Uterus (tissue), 4 donors: Measurements from ENCODE around the gene GRXCR1. TPM values are rescaled to one million over a fixed set of nuclear protein-coding genes. Genes with fewer than 3 reads are reported as not detected.
A peak's percentile ranks its signal among the peaks of the same experiment; 100 is the strongest.

Source experiments
- DNase-seq, 2 donors: peaks; one replicate each; pipeline ENCODE4 v3.0.0-alpha.2; 2019 to 2020
- H3K27ac ChIP-seq, 2 donors: fragments of 200-600 bp; sonication (generic); 1 replicate in 1 of 2; 2 replicates in 1 of 2; pipeline ENCODE4 v1.5.1; 2016 to 2018
- H3K27me3 ChIP-seq, 2 donors: fragments of 200-600 bp; sonication (generic); one replicate each; pipeline ENCODE4 v1.5.1; 2018 to 2019; ENCODE audit warnings: control low read depth in 1 of 2
- H3K36me3 ChIP-seq, 2 donors: fragments of 200-600 bp; sonication (generic); one replicate each; pipeline ENCODE4 v1.5.1; 2019; ENCODE audit warnings: control low read depth in 1 of 2
- H3K4me1 ChIP-seq, 2 donors: fragments of 200-600 bp; sonication (generic); one replicate each; pipeline ENCODE4 v1.5.1; 2018 to 2019; ENCODE audit warnings: control low read depth in 1 of 2
- H3K4me3 ChIP-seq, 2 donors: fragments of 200-600 bp; sonication (generic); 1 replicate in 1 of 2; 2 replicates in 1 of 2; pipeline ENCODE4 v1.5.1; 2018 to 2019; ENCODE audit warnings: mild to moderate bottlenecking in 1 of 2
- H3K9me3 ChIP-seq, 2 donors: fragments of 200-600 bp; sonication (generic); one replicate each; pipeline ENCODE4 v1.5.1; 2019; ENCODE audit warnings: control low read depth in 1 of 2
- POLR2A ChIP-seq, 2 donors: fragments of 450-650 bp; IDR thresholded peaks; one replicate each; pipeline ENCODE4 v1.6.1; 2016; ENCODE audit warnings: antibody characterized with exemption in 2 of 2, mild to moderate bottlenecking in 1 of 2, moderate library complexity in 1 of 2
- intact Hi-C: fragments of 100-400 bp; cut with DNase I; formaldehyde crosslinking; loops from one replicate; pipeline ENCODE4 v1.15.1; 2023; ENCODE audit warnings: low total_unique reads
- total RNA-seq, 4 donors: library from RNA; depleted of rRNA in 3 of 4; stranded (reverse); fragments of >200 nt in 3 of 4; gene quantifications; one replicate each; pipeline versions ENCODE4 v1.1.0 to v1.2.4, GENCODE V29; 2014 to 2023
- TF ChIP-seq, protein P1 (sequence below), 4 experiments: fragments of 200-600 bp in 2 of 4; fragments of 450-650 bp in 2 of 4; sonication (generic) in 2 of 4; IDR thresholded peaks; one replicate each; pipeline ENCODE4 v1.5.1; 2016 to 2019; ENCODE audit warnings: antibody characterized with exemption in 4 of 4, mild to moderate bottlenecking in 2 of 4, moderate library complexity in 1 of 4
- donor health status: DM: yes; HTN: yes; CAD: no.

GRXCR1 gene
- total RNA-seq, 4 donors from 2014 or later = not detected

DNA sequence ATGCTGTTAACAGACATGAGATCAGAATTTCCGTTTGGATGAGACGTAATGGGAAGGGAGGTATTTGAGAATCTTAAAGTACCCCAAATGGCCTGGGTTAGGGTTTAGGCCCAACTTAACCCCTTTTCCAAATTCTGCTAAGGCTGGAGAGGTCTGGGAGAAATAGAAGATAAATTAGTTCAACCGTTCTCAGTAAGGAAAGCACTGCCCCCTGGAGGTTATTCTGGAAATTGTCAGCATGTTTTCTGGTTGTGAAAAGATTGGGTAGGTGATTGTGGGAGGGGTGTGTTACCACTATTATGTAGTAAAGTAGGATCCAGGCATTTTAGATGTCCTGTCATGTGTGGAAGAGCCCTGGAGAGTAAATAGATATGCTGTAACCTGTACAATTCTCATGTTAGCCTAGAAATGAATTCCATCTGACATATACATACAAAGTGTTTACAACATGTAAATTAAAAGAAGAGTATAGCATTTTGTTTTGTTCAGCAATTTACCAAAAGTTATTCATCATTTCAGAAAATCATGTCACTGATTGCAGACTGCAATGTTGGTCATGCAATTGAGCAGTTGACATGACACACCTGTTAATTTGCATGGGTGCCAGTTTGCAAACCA lies 26.8 kb upstream of the GRXCR1 start:
- intact Hi-C loops = loop anchor here (10.0 kb wide), 1 partner anchor 301 kb away; no protein-coding TSS in a partner anchor
- H3K4me3 ChIP-seq = no peak overlapping the region
- no peaks in the 10 kb centered on the region for H3K36me3 ChIP-seq
- peak; percentile 12 to 25 for DNase-seq
- no peaks in the 10 kb centered on the region for H3K4me1 ChIP-seq
- TF ChIP-seq POLR2A (IDR thresholded peaks at IDR 0.05) = no peak
- TF ChIP-seq, protein P1, sequence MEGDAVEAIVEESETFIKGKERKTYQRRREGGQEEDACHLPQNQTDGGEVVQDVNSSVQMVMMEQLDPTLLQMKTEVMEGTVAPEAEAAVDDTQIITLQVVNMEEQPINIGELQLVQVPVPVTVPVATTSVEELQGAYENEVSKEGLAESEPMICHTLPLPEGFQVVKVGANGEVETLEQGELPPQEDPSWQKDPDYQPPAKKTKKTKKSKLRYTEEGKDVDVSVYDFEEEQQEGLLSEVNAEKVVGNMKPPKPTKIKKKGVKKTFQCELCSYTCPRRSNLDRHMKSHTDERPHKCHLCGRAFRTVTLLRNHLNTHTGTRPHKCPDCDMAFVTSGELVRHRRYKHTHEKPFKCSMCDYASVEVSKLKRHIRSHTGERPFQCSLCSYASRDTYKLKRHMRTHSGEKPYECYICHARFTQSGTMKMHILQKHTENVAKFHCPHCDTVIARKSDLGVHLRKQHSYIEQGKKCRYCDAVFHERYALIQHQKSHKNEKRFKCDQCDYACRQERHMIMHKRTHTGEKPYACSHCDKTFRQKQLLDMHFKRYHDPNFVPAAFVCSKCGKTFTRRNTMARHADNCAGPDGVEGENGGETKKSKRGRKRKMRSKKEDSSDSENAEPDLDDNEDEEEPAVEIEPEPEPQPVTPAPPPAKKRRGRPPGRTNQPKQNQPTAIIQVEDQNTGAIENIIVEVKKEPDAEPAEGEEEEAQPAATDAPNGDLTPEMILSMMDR (IDR thresholded peaks at IDR 0.05) = peak; percentile 50 to 56 (median 52)
- H3K9me3 ChIP-seq = no peaks in the 10 kb centered on the region
- no peak overlapping the region for H3K27ac ChIP-seq
- no peaks in the 10 kb centered on the region for H3K27me3 ChIP-seq

DNA sequence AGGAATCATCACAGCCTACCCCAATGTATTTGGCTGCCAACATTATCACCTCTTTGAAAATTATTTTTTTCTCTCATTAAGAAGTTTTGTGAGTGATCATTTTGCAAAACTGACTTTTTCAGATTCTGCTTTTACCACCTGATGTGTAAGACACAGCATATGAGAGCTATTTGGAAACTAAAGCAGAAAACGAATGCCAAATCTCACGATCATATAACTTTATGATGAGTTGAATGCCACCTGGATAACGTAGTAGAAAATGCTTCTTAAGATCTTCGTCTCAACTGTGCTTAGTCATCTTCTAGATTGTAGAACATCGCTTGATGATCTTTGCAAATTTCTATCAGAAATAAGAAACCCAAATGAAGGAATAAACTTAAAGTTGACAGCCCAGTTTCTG lies 21.3 kb upstream of the GRXCR1 start:
- Histone ChIP-seq H3K4me3 (no peak overlapping the region), H3K9me3 (no peaks in the 10 kb centered on the region), H3K27me3 (no peaks in the 10 kb centered on the region), H3K36me3 (no peaks in the 10 kb centered on the region), H3K4me1 (no peaks in the 10 kb centered on the region), H3K27ac (no peak overlapping the region)
- TF ChIP-seq, protein P1 (IDR thresholded peaks at IDR 0.05) = no peak
- TF ChIP-seq POLR2A (IDR thresholded peaks at IDR 0.05) = no peak
- intact Hi-C loops = no loop called here
- DNase-seq = no peak

- no peaks in the 10 kb centered on the region for H3K9me3 ChIP-seq
- TF ChIP-seq, protein P1 (IDR thresholded peaks at IDR 0.05) = no peak
- TF ChIP-seq POLR2A (IDR thresholded peaks at IDR 0.05) = no peak
- no peak overlapping the region for H3K4me3 ChIP-seq
- H3K27me3 ChIP-seq = no peaks in the 10 kb centered on the region
- H3K27ac ChIP-seq = no peak overlapping the region
- intact Hi-C loops = no loop called here
- H3K4me1 ChIP-seq = no peaks in the 10 kb centered on the region
- H3K36me3 ChIP-seq = no peaks in the 10 kb centered on the region
- no peak for DNase-seq
These were observed 20.7 kb upstream of the GRXCR1 start for GRCh38 chr4:42871671-42872290.

DNA sequence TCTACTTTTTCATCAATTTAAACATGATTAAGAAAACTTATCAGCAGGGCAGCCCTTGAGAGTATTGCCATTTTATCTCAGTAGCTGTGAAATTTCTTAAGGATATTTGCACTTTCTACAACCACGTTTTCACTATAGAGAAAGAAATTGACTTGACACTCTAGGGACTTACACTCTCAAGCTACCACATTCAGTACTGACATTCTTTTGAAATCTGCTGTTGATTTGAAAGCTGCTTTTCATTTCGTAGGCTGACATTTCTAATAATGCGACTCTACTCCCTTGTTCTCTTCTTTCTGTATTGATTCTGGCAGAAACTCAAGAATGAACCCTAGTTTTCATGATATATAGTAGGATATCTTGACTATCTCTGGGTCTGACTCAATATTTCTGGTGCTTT lies 13.7 kb upstream of the GRXCR1 start:
- no peak for DNase-seq
- Histone ChIP-seq H3K4me1 (no peaks in the 10 kb centered on the region), H3K27me3 (no peaks in the 10 kb centered on the region), H3K27ac (no peak overlapping the region), H3K4me3 (no peak overlapping the region), H3K9me3 (no peaks in the 10 kb centered on the region), H3K36me3 (no peaks in the 10 kb centered on the region)
- TF ChIP-seq POLR2A (IDR thresholded peaks at IDR 0.05) = no peak
- TF ChIP-seq, protein P1 (IDR thresholded peaks at IDR 0.05) = no peak
- intact Hi-C loops = no loop called here

DNA sequence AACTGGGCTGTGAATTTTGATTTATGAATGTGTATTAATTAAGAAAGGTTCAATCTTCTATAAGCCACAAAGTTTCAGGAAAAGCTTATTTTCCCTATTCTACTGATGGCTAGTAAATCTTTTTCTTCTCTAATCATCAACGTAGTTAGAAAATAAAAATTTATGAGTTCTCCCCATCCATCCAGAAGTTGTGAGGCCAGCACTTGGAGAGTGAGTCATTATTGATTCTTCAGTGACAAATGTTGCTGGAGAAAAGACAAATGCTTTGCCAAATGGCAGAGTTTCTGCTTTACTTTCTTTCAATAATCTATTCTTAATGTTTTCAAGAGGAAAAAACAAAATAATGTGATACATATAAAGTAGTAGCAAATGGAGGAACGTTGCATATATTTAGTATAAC lies 11.3 kb upstream of the GRXCR1 start:
- no peak for DNase-seq
- Histone ChIP-seq H3K4me1 (no peaks in the 10 kb centered on the region), H3K9me3 (no peaks in the 10 kb centered on the region), H3K27me3 (no peaks in the 10 kb centered on the region), H3K4me3 (no peak overlapping the region), H3K36me3 (no peaks in the 10 kb centered on the region), H3K27ac (no peak overlapping the region)
- intact Hi-C loops = no loop called here
- no peak for TF ChIP-seq POLR2A (IDR thresholded peaks at IDR 0.05)
- TF ChIP-seq, protein P1 (IDR thresholded peaks at IDR 0.05) = no peak
